Measurements from ENCODE around the gene KCNF1.

DNA sequence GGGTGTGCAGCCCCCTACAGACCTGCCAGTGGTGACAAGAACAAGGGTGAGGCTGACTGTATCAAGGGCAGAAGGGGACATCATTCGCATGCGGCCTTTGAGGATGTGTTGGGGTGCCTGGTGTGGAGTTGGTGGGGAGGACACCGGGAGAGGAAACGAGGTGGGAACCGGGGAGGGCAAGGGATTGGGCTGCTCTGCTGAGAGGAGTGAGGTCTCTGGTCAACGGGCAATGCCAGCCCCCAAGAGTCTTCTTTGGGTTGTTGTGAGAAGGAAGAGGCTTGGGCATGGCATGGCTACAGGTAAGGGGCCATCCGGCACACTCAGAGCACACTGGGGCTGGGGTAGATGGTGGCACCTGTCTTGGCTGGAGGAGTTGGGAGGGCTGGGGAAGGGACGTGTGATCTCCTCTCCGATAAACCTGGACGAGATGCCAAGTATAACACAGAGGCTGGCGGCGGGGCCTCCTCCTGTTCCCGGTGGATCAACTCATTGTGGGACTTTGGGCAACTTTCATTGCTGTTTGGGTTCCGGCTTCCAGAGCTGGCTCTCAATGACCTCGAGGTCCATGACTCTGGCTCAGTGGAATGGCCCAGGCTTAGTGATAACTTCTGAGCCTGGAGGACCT is 37.0 kb downstream of the KCNF1 start:
- TF ChIP-seq POLR2AphosphoS5 (IDR thresholded peaks at IDR 0.05; ENCODE audit: low read depth, low read length): no peak
- TF ChIP-seq POLR2A (IDR thresholded peaks at IDR 0.05; ENCODE audit: low read depth, low read length): no peak
